ENCODE data around the gene MLLT10. TPM values are rescaled to one million over a fixed set of nuclear protein-coding genes. Genes with fewer than 3 reads are reported as not detected.

MLLT10 gene
- total RNA-seq: 37.9 and 46.8 TPM in 2 replicates

GRCh38 chr10:21533467-21534279 is at the start of gene MLLT10:
Gene MLLT10, plus strand, starts transcription at chr10:21534232. Its CDS starts 413 bp downstream, at chr10:21534645.

GRCh38 chr10:21525367-21526187 is 8.5 kb upstream of the MLLT10 start, which contains the start of gene SKIDA1:
Gene SKIDA1, minus strand, starts transcription at chr10:21525682. Its CDS starts 7,860 bp downstream, at chr10:21517822.

Small RNAs within 50 kb of the gene (small RNA-seq; reads per million reads assigned to genes)
- gene MIR1915: not detected
- not detected for gene RN7SKP219
- gene RNU6-1141P: 3.5 reads per million, percentile 89 among the genes with 10 or more reads in this experiment
- not detected for gene RNU6-306P

Other genes with a start within 250 kb of the MLLT10 start
- 0.67 and 0.98 TPM in 2 replicates for gene SKIDA1, start 8.6 kb upstream of the MLLT10 start, total RNA-seq

All from vein endothelial cell (primary cell).